Muscle of leg (tissue), 11 donors: Measurements from ENCODE around the gene CBX6. TPM values are rescaled to one million over a fixed set of nuclear protein-coding genes. Genes with fewer than 3 reads are reported as not detected.
A peak's percentile ranks its signal among the peaks of the same experiment; 100 is the strongest.

Source experiments
- DNase-seq: peaks from one replicate; pipeline ENCODE4 v3.0.0; 2013
- H3K27ac ChIP-seq: one replicate; pipeline ENCODE4 v1.5.1; 2013; ENCODE audit warnings: mild to moderate bottlenecking, low read length, control low read depth
- H3K27me3 ChIP-seq: one replicate; pipeline ENCODE4 v1.6.1; 2013; ENCODE audit warnings: low read length; ENCODE audit not compliant: control insufficient read depth, insufficient read depth
- H3K36me3 ChIP-seq: one replicate; pipeline ENCODE4 v1.6.1; 2013; ENCODE audit warnings: low read length; ENCODE audit not compliant: control insufficient read depth, insufficient read depth
- H3K4me1 ChIP-seq: one replicate; pipeline ENCODE4 v1.6.1; 2013; ENCODE audit warnings: low read length; ENCODE audit not compliant: control insufficient read depth, insufficient read depth
- H3K4me3 ChIP-seq: one replicate; pipeline ENCODE4 v1.5.1; 2013; ENCODE audit warnings: low read length, control low read depth
- H3K9me3 ChIP-seq: replicated peaks from 2 replicates; pipeline ENCODE4 v1.6.1; 2013; ENCODE audit warnings: low read depth, low read length; ENCODE audit not compliant: control insufficient read depth
- WGBS: methylation state at CpG from one replicate; pipeline ENCODE4 v1.1.5; 2013; ENCODE audit warnings: missing lambda C conversion rate; ENCODE audit not compliant: insufficient coverage; 5-methylcytosine and 5-hydroxymethylcytosine counted together
- polyA plus RNA-seq, 8 donors: library from polyadenylated mRNA; unstranded; fragments of 120-200 nt; gene quantifications; one replicate each; pipeline versions ENCODE4 v1.2.1 to v1.2.3, GENCODE V29; 2013; ENCODE audit warnings: inconsistent platforms in 1 of 8, low replicate concordance in 1 of 8; ENCODE audit not compliant: insufficient read length in 8 of 8, insufficient read depth in 1 of 8
- total RNA-seq: library from RNA; stranded (reverse); fragments of 120-200 nt; gene quantifications from one replicate; pipeline ENCODE4 v1.2.4, GENCODE V29; 2013

CBX6 gene
- total and polyA plus RNA-seq, 9 donors = 24.9 to 51.8 (median 34.8) TPM

DNA sequence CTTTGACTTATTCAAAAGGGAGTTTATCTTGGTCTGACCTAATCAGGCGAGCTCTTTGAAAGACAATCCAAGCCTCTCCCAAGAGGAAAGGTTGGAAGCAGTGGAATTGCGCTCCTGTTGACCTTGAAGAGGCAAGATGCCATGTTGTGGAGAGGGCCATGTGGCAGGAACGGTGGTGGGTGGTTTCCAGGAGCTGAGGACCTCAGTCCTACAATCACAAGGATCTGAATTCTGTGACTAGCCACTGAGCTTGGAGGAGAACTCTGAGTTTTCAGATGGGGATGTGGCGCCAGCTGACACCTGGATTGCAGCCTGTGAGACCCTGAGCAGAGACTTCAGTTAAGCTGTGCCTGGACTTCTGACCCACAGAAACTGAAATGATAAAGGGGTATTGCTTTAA lies 6.0 kb upstream of the CBX6 start:
- H3K4me3 ChIP-seq = no peak overlapping the region
- H3K4me1 ChIP-seq = peaks cover 24% of the 10 kb centered on the region
- H3K9me3 ChIP-seq = peaks cover 4% of the 10 kb centered on the region
- H3K27ac ChIP-seq = no peak overlapping the region
- 87% methylated on average over 3 of the region's 4 CpGs for WGBS
- H3K27me3 ChIP-seq = peaks cover 11% of the 10 kb centered on the region
- no peak for DNase-seq
- no peaks in the 10 kb centered on the region for H3K36me3 ChIP-seq

DNA sequence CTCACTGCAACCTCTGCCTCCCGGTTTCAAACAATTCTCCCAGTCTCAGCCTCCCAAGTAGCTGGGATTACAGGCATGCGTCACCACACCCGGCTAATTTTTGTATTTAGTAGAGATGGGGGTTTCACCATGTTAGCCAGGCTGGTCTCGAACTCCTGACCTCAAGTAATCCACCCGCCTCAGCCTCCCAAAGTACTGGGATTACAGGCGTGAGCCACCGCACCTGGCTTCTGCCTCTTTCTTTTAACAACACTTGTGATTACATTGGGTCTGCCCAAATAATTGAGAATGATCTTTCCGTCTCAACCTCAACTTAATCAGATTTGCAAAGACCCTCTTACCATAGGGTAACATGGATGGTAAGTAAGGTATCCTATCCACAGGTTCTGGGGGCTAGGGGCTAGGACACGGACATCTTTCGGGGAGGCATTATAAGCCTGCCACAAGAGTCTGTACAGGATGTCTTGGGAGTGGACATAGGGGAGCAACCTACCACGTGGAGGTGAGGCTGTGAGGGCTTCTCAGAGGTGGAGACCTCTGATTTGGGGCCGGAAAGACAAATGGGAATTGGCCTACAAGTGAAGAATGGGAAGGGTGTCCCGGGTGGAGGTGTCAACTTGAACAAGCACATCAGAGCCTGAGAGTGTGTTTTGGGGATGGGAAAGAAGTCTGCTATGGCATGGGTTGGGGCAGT lies 2.7 kb upstream of the CBX6 start:
- Histone ChIP-seq H3K27me3 (peaks cover 9% of the 10 kb centered on the region), H3K36me3 (peaks cover 3% of the 10 kb centered on the region), H3K9me3 (peaks cover 4% of the 10 kb centered on the region), H3K4me1 (peaks cover 23% of the 10 kb centered on the region), H3K27ac (no peak overlapping the region), H3K4me3 (no peak overlapping the region)
- no peak for DNase-seq
- 81% methylated on average over 5 of the region's 13 CpGs for WGBS

DNA sequence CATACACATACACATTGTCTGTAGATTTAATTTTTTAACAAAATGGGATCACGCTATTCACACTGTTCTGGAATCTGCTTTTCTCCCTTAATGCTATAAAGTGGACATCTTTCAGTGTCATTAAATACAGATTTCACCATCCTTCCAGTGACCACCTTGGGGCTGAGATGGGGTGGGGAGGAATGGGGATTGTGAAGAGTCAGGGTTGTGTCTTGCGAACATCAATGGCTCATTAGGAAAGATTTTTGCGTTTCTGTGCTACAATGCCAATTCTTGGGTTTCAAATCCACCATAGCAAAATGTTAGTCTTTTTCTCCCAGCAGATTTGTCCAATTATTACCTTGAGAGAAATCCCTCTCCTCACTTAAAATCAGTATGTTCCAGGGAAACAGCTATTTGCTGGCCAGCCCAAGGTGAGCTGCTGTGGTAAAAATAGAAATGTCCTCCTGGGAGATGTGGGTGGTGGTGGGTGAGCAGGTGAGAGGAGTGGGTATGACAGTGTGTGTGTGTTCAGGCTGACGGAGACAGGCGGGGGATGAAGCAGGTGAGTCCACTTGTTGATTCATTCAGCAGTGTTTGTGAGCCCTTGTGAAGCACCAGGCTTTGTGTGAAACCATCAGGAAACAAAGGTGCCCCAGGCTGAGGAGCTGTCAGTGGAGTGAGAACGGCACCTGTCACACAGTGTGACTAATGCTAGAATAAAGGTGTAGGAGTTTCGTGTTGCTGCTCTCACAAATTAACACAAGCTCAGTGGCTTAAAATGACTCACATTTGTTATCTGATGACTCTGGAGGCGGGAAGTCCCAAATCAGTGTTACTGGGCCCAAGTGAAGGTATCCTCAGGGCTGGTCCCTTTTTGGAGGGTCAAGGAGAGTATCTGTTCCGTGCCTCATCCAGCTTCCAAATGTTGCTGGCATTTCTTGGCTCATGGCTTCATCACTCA lies 1.7 kb upstream of the CBX6 start:
- Histone ChIP-seq H3K4me3 (peak overlapping the region; percentile 86), H3K36me3 (peaks cover 11% of the 10 kb centered on the region), H3K27ac (peak overlapping the region; percentile 97), H3K27me3 (peaks cover 9% of the 10 kb centered on the region), H3K9me3 (peaks cover 4% of the 10 kb centered on the region), H3K4me1 (peaks cover 32% of the 10 kb centered on the region)
- 94% methylated on average over 3 of the region's 9 CpGs for WGBS
- no peak for DNase-seq

DNA sequence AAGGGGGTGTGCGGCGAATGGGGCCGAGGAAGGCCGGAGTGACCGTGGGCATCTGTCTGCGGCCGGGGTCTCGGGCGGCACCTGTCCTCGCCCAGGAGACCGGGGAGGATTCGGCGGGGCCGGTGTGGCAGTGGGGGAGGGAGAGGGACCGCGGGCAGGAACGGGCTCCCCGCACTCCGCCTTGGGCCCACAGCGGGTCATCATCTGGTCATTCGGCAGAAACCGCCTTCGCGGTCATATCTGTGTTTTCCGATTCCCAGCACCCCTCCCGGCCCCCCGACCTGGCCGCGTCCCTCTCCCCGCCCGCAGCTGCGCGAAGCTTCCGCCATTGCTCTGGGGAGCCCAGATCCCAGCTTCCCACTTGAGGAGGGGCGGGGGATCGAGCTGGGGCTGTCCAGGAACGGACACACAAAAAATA lies 824 bp upstream of the CBX6 start:
- Histone ChIP-seq H3K36me3 (peaks cover 20% of the 10 kb centered on the region), H3K4me1 (peaks cover 32% of the 10 kb centered on the region), H3K9me3 (peaks cover under 1% of the 10 kb centered on the region), H3K4me3 (peak overlapping the region; percentile 86), H3K27me3 (peaks cover 9% of the 10 kb centered on the region), H3K27ac (peak overlapping the region; percentile 97)
- DNase-seq = peak; percentile 94
- under 1% methylated on average over 33 of the region's 37 CpGs for WGBS

DNA sequence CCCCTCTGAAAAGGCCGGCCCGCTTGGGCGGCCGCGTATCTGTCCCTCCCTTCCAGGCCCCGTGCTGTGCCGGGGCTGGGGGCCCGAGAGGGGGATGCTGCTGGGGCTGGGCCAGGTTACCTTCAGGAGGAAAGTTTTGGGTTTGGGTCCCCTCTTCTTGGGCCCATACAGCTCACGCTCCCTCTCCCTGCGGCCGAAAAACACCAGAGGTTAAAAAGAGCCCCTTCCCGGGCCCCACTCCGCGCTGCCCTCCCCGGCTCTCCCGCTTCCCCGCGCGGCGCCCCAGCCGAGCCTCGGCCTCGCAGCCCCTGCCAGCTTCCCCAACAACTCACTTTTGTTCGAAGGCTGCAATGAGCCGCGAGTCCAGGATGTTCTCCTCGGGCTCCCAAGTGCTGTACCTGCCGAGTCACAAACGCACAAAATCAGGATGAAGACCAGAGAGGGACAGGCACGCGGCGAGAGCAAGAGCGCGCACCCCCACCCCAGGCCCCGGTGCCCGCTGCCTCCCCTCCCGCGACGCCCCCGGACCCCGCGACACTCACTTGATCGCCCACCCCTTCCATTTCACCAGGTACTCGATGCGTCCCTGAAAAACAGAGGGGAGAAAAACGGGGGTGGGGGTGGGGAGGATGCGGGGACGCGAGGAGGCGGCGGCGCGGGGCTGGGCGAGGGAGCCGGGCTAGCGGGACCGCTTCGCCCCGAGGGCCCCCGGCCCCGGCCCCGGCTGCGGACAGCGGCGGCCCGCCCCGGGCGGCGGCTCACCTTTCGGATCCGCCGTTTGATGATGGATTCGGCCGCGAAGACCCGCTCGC lies 450 bp downstream of the CBX6 start:
- peaks cover 9% of the 10 kb centered on the region for H3K27me3 ChIP-seq
- no peaks in the 10 kb centered on the region for H3K9me3 ChIP-seq
- H3K27ac ChIP-seq = peak overlapping the region; percentile 76
- WGBS = 0% methylated on average over 39 of the region's 77 CpGs
- peaks cover 27% of the 10 kb centered on the region for H3K36me3 ChIP-seq
- no peak for DNase-seq
- H3K4me1 ChIP-seq = peaks cover 32% of the 10 kb centered on the region
- peak overlapping the region; percentile 68 for H3K4me3 ChIP-seq

DNA sequence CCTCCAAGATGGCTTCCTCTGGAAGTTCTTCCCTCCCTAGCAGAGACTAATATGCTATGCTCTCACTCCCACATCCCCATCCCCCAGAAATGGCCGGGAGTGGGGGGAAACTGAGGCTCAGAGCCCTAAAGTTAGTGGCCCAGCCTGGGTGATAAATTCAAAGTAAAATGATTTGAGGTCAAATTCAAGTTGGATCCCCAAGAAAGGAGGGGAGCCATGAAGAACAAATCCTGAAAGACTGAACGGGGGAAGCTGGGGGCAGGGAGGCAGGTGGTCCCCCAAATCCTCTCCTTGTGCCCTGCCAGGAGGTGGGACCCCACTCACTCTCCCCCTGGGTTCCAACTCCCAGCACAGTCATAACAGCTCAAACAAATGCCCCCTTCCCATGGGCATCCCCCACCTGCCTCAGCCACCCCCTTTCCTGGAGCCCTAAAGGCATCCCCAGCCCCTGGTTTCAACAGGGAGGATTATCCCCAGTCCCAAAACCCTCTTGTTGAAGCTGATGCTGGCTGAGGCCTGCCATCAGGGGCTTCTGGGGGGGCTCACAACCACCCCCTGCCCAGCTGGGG lies 1.1 kb downstream of the CBX6 start:
- peaks cover 9% of the 10 kb centered on the region for H3K27me3 ChIP-seq
- H3K4me1 ChIP-seq = peaks cover 32% of the 10 kb centered on the region
- peak overlapping the region; percentile 76 for H3K27ac ChIP-seq
- no peak for DNase-seq
- H3K9me3 ChIP-seq = no peaks in the 10 kb centered on the region
- H3K4me3 ChIP-seq = peak overlapping the region; percentile 68
- H3K36me3 ChIP-seq = peaks cover 28% of the 10 kb centered on the region
- no CpG with 5 or more reads among the region's 2 CpGs for WGBS

DNA sequence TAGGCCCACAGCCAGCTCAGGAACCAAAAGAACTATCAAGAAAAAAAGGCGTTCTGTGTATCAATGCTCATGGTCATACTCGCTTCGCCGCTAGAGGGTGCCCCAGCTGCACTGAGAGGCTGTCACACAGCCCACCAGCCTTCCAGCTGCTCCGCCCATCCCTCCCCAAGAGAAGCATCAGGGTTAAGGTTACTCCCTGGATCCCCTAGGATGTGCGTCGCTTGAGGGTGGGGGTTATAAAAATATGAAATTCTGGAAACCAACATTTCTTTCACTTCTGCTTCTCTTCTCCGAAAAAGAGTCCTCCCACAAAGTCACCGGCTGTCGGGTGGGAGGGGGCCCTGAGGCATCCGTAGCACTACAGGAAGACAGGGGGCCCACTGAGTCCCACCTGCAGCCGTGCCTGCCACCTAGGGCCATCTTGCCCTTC lies 1.7 kb downstream of the CBX6 start:
- H3K4me3 ChIP-seq = peak overlapping the region; percentile 68
- H3K36me3 ChIP-seq = peaks cover 33% of the 10 kb centered on the region
- H3K9me3 ChIP-seq = no peaks in the 10 kb centered on the region
- peak overlapping the region; percentile 45 for H3K27ac ChIP-seq
- peaks cover 33% of the 10 kb centered on the region for H3K4me1 ChIP-seq
- peaks cover 9% of the 10 kb centered on the region for H3K27me3 ChIP-seq
- 7% methylated on average over 3 of the region's 12 CpGs for WGBS
- peak; percentile 91 for DNase-seq

DNA sequence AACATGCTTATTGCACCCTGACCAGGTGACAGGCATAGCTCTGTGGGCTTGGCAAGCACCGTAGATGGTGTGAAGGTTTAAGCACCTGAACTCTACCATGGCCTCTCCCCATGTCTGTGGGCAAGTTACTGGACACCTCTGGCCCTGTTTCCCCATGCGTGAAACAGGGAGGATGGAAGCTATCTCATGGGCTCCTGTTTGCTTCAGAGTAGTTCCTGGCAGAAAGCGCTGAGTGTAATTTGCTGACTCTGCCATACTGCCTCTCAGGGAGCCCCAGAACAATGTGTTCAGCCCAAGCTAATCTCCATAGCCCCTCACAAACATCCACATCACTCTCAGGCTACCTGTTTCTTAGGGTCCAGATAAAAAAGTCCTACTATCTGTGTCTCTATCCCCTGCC lies 2.4 kb downstream of the CBX6 start:
- Histone ChIP-seq H3K4me1 (peaks cover 39% of the 10 kb centered on the region), H3K9me3 (no peaks in the 10 kb centered on the region), H3K27me3 (peaks cover 6% of the 10 kb centered on the region), H3K36me3 (peaks cover 39% of the 10 kb centered on the region), H3K27ac (no peak overlapping the region), H3K4me3 (no peak overlapping the region)
- WGBS = 83% methylated on average over 1 of the region's 3 CpGs
- no peak for DNase-seq

DNA sequence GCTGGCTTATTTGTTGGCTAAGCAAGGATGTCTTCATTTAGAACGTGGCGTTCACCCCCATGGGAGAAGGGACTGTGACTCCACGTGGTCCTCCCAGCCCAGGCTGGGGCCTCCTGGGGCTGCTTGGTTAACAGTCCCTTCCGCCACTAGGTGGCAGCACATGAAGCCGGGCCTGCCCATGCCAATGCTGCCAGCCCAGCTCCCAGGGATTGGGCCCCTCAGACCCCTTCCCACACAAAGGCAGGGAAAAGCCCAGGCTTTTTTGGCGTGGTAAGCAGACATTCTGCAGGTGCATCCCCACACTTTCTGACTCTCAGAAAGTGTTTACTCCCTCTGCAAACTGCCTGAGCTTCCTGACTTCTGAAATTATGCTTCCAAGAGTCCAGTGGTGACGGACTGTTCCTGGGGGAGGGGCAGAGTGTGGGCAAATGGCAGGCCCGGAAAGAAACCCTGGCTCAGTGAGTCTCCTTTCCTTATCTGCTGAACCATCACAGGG lies 3.1 kb downstream of the CBX6 start:
- DNase-seq = peak; percentile 70
- H3K9me3 ChIP-seq = no peaks in the 10 kb centered on the region
- WGBS = 4% methylated on average over 4 of the region's 8 CpGs
- H3K4me1 ChIP-seq = peaks cover 44% of the 10 kb centered on the region
- H3K4me3 ChIP-seq = no peak overlapping the region
- no peak overlapping the region for H3K27ac ChIP-seq
- peaks cover 4% of the 10 kb centered on the region for H3K27me3 ChIP-seq
- peaks cover 45% of the 10 kb centered on the region for H3K36me3 ChIP-seq
